ENCODE measurements around the gene GAGE1. TPM values are rescaled to one million over a fixed set of nuclear protein-coding genes. Genes with fewer than 3 reads are reported as not detected.
"Not testable (repeated sequence)": the region's sequence is repeated elsewhere in the genome, so short reads cannot be mapped to it uniquely, and the experiment has no call there.

The GAGE1 gene
- 2.7 and 15.5 TPM in 2 replicates for total RNA-seq (2014; rRNA removed; shearing (Covaris generic))

GRCh38 chrX:49598720-49599119 is at the start of gene GAGE1:
Gene GAGE1 (plus strand): TSS chrX:49599020. CDS start chrX:49600175, 1,155 bp downstream.
- DNase-seq (ENCODE audit: low spot score) = not testable (repeated sequence)

GRCh38 chrX:49550989-49551388 is 47.8 kb upstream of the GAGE1 start, which contains the start of gene GAGE12E:
Gene GAGE12E (plus strand): TSS chrX:49551289. CDS start chrX:49552444, 1,155 bp downstream.
- not testable (repeated sequence) for DNase-seq (ENCODE audit: low spot score)

DNA sequence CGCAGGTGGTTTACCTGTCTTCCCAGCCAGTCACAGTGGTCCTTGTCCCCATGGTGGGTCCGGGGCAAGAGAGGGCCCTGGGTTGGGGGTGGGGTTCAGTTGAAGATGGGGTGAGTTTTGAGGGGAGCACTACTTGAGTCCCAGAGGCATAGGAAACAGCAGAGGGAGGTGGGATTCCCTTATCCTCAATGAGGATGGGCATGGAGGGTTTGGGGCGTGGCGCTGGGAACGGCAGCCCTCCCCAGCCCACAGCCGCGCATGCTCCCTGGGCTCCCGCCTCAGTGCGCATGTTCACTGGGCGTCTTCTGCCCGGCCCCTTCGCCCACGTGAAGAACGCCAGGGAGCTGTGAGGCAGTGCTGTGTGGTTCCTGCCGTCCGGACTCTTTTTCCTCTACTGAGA is 38.3 kb upstream of the GAGE1 start, which contains the start of gene GAGE12F:
Gene GAGE12F (plus strand): TSS at position 301 of the 400 bp plus-strand sequence. CDS start 1,155 bp downstream, outside the sequence.
- DNase-seq (ENCODE audit: low spot score) = not testable (repeated sequence)

DNA sequence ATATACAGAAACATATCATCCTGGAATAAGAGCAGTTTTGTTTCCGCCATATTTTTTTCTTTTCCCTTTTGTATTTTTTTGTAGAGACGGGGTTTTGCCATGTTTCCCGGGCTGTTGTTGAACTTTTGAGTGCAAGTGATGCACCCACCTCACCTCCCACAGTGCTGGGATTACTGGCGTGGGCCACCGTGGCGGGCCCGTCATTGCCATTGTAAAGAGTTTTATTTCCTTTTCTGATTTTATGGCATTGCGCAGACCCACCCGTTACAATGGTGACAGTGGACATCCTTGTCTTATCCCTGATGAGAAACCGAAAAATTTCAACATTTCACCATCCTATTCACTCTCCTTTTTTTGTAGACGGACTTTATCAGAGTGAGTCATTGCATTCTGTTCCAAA is 30.1 kb upstream of the GAGE1 start:
- DNase-seq (ENCODE audit: low spot score) = not testable (repeated sequence)

- not testable (repeated sequence) for DNase-seq (ENCODE audit: low spot score)
Observed at GRCh38 chrX:49569152-49569551, 29.7 kb upstream of the GAGE1 start.

- not testable (repeated sequence) for DNase-seq (ENCODE audit: low spot score)
Observed at GRCh38 chrX:49570100-49570499, 28.7 kb upstream of the GAGE1 start, which contains the start of gene GAGE12G. Gene GAGE12G (plus strand): TSS chrX:49570400. CDS start chrX:49571555, 1,155 bp downstream.

DNA sequence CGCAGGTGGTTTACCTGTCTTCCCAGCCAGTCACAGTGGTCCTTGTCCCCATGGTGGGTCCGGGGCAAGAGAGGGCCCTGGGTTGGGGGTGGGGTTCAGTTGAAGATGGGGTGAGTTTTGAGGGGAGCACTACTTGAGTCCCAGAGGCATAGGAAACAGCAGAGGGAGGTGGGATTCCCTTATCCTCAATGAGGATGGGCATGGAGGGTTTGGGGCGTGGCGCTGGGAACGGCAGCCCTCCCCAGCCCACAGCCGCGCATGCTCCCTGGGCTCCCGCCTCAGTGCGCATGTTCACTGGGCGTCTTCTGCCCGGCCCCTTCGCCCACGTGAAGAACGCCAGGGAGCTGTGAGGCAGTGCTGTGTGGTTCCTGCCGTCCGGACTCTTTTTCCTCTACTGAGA is 19.2 kb upstream of the GAGE1 start, which contains the start of gene GAGE12H:
Gene GAGE12H (plus strand): TSS at position 301 of the 400 bp plus-strand sequence. CDS start 1,155 bp downstream, outside the sequence.
- not testable (repeated sequence) for DNase-seq (ENCODE audit: low spot score)

- not testable (repeated sequence) for DNase-seq (ENCODE audit: low spot score)
Observed at GRCh38 chrX:49589196-49589595, 9.6 kb upstream of the GAGE1 start, which contains the start of gene GAGE2A. Gene GAGE2A (plus strand): TSS chrX:49589496. CDS start chrX:49590651, 1,155 bp downstream.

GRCh38 chrX:49589769-49590478 is 8.9 kb upstream of the GAGE1 start:
- DNase-seq (ENCODE audit: low spot score) = not testable (repeated sequence)

GRCh38 chrX:49590488-49590887 is 8.3 kb upstream of the GAGE1 start:
- DNase-seq (ENCODE audit: low spot score) = not testable (repeated sequence)

DNA sequence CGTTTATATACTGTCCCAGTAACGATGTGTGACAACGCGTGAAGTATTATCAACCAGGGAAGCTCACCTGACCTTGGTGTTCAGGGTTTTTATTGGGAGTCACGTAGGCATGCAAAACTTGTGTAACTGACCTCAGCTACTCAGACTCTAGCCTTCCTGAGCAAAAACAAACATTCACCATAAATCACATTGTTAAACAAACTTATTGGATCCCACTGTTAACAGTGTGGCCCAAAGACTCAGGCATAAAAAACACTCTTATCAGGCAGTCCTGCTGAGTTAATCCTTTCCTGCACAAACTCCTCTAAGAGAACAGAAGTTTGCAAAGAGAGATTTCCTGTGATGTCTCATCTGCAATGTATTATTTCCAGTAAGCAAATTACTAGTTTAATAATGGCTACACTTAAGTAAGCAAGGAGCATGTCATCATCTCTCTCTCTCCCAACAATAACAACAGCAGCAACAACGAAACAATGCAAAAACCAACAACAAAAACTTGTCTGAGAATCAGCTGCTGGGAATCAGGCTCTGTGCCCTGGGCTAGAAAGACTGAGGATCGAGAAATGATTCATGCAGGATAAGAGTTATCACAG is 12.0 kb downstream of the GAGE1 start:
- no peak for DNase-seq (ENCODE audit: low spot score)

- DNase-seq (ENCODE audit: low spot score) = no peak
Observed at GRCh38 chrX:49618574-49618973, 19.8 kb downstream of the GAGE1 start.

GRCh38 chrX:49627086-49627777 is 28.4 kb downstream of the GAGE1 start:
- DNase-seq (ENCODE audit: low spot score) = peak; percentile 4

DNA sequence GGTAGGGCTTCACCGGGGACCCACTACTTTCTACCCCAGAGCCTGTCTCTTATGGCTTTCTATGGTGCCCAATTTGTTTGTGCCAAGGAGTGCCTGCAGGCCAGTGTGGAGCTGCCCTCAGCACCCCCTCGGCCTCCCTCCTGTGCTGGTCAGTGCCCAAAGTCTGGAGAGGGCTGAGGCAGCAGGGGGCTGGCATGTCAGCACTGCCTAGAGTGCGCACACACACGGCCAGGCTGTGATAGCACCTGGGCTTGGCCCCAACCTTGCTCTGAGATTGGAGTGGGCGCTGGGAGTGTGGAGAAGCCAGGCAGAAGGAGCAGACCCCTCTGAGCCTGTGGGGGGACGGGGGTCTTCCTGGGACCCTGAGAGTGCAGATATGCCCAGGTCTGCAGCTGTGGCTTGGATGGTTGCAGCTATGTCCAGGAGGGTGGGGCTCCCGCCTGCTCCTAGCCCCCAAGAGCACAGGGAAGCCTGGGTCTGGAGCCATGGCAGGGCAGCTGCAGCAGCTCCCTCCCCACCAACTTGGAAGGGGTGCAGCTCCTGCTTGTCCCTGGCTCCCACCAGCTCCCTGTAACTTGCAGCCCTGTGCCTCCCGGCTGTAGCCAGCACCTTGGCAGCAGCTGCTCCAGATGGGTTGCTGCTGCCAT is 46.3 kb downstream of the GAGE1 start:
- no peak for DNase-seq (ENCODE audit: low spot score)

GRCh38 chrX:49656533-49656932 is 57.7 kb downstream of the GAGE1 start:
- DNase-seq (ENCODE audit: low spot score) = no peak

Other genes with a start within 250 kb of the GAGE1 start
- not detected in 2 replicates for gene GAGE12C, start 66.8 kb upstream of the GAGE1 start, total RNA-seq (2014; rRNA removed; shearing (Covaris generic))
- not detected in 2 replicates for gene GAGE12D, start 57.3 kb upstream of the GAGE1 start, total RNA-seq (2014; rRNA removed; shearing (Covaris generic))
- gene GAGE12E, start 47.7 kb upstream of the GAGE1 start, total RNA-seq (2014; rRNA removed; shearing (Covaris generic)) = not detected in 2 replicates
- gene GAGE12F, start 38.2 kb upstream of the GAGE1 start, total RNA-seq (2014; rRNA removed; shearing (Covaris generic)) = 0.71 and 1.1 TPM in 2 replicates
- not detected in 2 replicates for gene GAGE12G, start 28.6 kb upstream of the GAGE1 start, total RNA-seq (2014; rRNA removed; shearing (Covaris generic))
- not detected in 2 replicates for gene GAGE12H, start 19.1 kb upstream of the GAGE1 start, total RNA-seq (2014; rRNA removed; shearing (Covaris generic))
- 2.9 and 16.7 TPM in 2 replicates for gene GAGE2A, start 9.5 kb upstream of the GAGE1 start, total RNA-seq (2014; rRNA removed; shearing (Covaris generic))
- gene PAGE1, start 97.0 kb downstream of the GAGE1 start, total RNA-seq (2014; rRNA removed; shearing (Covaris generic)) = 1.1 TPM in 1 of 2 replicates, not detected in the other
- not detected in 2 replicates for gene PAGE4, start 230.3 kb downstream of the GAGE1 start, total RNA-seq (2014; rRNA removed; shearing (Covaris generic))